Prostate gland (tissue), 2 donors: Measurements from ENCODE around the gene GPR75. TPM values are rescaled to one million over a fixed set of nuclear protein-coding genes. Genes with fewer than 3 reads are reported as not detected.

ENCODE experiments used
- DNase-seq: peaks from one replicate; pipeline ENCODE4 v3.0.0-alpha.2; 2019; ENCODE audit warnings: low spot score
- H3K27ac ChIP-seq, 2 donors: fragments of 200-600 bp; sonication (generic); 2 replicates each; pipeline ENCODE4 v1.5.1; 2017 to 2019
- H3K27me3 ChIP-seq: fragments of 200-600 bp; sonication (generic); replicated peaks from 2 replicates; pipeline ENCODE4 v1.5.1; 2019; ENCODE audit not compliant: insufficient read depth
- H3K36me3 ChIP-seq, 2 donors: fragments of 200-600 bp; sonication (generic); 1 replicate in 1 of 2; 2 replicates in 1 of 2; pipeline versions ENCODE4 v1.5.1 to v1.8.1; 2017 to 2019
- H3K4me1 ChIP-seq: fragments of 200-600 bp; sonication (generic); replicated peaks from 2 replicates; pipeline ENCODE4 v1.5.1; 2019
- H3K4me3 ChIP-seq, 2 donors: fragments of 200-600 bp; sonication (generic); 2 replicates each; pipeline ENCODE4 v1.5.1; 2017 to 2019
- H3K9me3 ChIP-seq: fragments of 200-600 bp; sonication (generic); 2 replicates; pipeline ENCODE4 v1.5.1; 2017
- CTCF ChIP-seq, 4 experiments: fragments of 200-600 bp in 2 of 4; fragments of 450-650 bp in 2 of 4; sonication (generic) in 2 of 4; IDR thresholded peaks; 1 replicate in 3 of 4; 2 replicates in 1 of 4; pipeline ENCODE4 v1.5.1; 2016 to 2019; ENCODE audit warnings: antibody characterized with exemption in 4 of 4, mild to moderate bottlenecking in 2 of 4, moderate library complexity in 2 of 4
- POLR2A ChIP-seq: fragments of 450-650 bp; IDR thresholded peaks from one replicate; pipeline ENCODE4 v1.6.1; 2016; ENCODE audit warnings: antibody characterized with exemption, mild to moderate bottlenecking
- POLR2AphosphoS5 ChIP-seq: sonication (generic); formaldehyde crosslinking; IDR thresholded peaks from one replicate; pipeline ENCODE4 v1.6.1; 2017; ENCODE audit warnings: antibody characterized with exemption
- WGBS: methylation state at CpG from one replicate; pipeline ENCODE4 v1.1.5; 2018; 5-methylcytosine and 5-hydroxymethylcytosine counted together
- intact Hi-C: fragments of 100-400 bp; cut with DNase I; formaldehyde crosslinking; loops from one replicate; pipeline ENCODE4 v1.14.2; 2022
- total RNA-seq, 2 donors: library from RNA; depleted of rRNA; stranded (reverse); fragments of >200 nt; gene quantifications; one replicate each; pipeline ENCODE4 v1.1.0, GENCODE V29; 2016

GPR75 gene
- total RNA-seq, 2 donors from 2014 or later, result 6.1 to 8.3 TPM

GRCh38 chr2:53867773-53868172 lies 8.0 kb upstream of the GPR75 start:
- no peak for TF ChIP-seq POLR2A
- no peak for TF ChIP-seq POLR2AphosphoS5
- no peak for TF ChIP-seq CTCF (IDR thresholded peaks at IDR 0.05)
- Histone ChIP-seq H3K36me3 (no peaks in the 10 kb centered on the region), H3K27ac (no peak overlapping the region), H3K4me1 (no peaks in the 10 kb centered on the region), H3K4me3 (no peak overlapping the region), H3K9me3 (no peaks in the 10 kb centered on the region), H3K27me3 (no peaks in the 10 kb centered on the region)
- intact Hi-C loops, result no loop called here
- no peak for DNase-seq
- WGBS, result 94% methylated on average over 2 of the region's 2 CpGs

DNA sequence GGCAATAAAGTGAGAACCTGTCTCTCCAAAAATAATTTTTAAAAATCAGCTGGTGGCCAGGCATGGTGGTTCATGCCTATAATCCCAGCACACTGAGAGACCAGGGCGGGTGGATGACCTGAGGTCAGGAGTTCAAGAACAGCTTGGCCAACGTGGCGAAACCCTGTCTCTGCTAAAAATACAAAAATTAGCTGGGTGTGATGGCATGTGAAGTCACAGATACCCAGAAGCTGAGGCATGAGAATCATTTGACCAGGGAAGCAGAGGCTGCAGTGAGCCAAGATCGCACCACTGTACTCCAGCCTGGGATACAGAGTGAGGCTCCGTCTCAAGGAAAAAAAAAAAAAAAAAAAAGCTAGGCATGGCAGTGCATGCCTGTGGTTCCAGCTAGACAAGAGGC lies 7.4 kb upstream of the GPR75 start:
- WGBS, result 97% methylated on average over 5 of the region's 5 CpGs
- DNase-seq, result no peak
- no peaks in the 10 kb centered on the region for H3K36me3 ChIP-seq
- H3K27ac ChIP-seq, result no peak overlapping the region
- TF ChIP-seq POLR2AphosphoS5, result no peak
- no peak for TF ChIP-seq CTCF (IDR thresholded peaks at IDR 0.05)
- TF ChIP-seq POLR2A, result no peak
- no peak overlapping the region for H3K4me3 ChIP-seq
- H3K27me3 ChIP-seq, result no peaks in the 10 kb centered on the region
- no peaks in the 10 kb centered on the region for H3K9me3 ChIP-seq
- intact Hi-C loops, result no loop called here
- no peaks in the 10 kb centered on the region for H3K4me1 ChIP-seq

- Histone ChIP-seq H3K4me1 (no peaks in the 10 kb centered on the region), H3K4me3 (no peak overlapping the region), H3K27me3 (no peaks in the 10 kb centered on the region), H3K9me3 (no peaks in the 10 kb centered on the region), H3K36me3 (no peaks in the 10 kb centered on the region), H3K27ac (no peak overlapping the region)
- intact Hi-C loops, result no loop called here
- no peak for TF ChIP-seq POLR2AphosphoS5
- no peak for TF ChIP-seq CTCF (IDR thresholded peaks at IDR 0.05)
- TF ChIP-seq POLR2A, result no peak
- DNase-seq, result no peak
- WGBS, result 89% methylated on average over 5 of the region's 5 CpGs
Observed at GRCh38 chr2:53865962-53866361, 6.2 kb upstream of the GPR75 start.

DNA sequence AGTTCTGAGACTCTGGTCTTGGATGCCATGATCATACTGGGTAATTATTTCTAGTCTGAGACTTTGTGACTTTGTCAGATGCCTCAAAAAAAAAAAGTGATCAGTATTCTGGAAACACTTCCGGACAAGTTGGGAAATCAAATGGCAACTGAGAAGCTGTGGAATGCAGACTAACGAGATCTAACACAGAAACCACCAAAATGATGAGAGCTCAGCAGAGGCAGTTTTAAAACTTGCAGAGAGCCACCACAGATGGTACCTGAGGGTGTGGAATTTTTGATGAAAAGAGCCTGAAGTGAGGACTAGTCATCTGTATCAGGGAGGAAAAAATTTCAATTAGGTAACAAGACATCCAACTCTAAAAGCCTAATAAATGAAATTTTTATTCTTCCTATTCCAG lies 5.5 kb upstream of the GPR75 start:
- peak; percentile 7 for DNase-seq
- H3K27me3 ChIP-seq, result no peaks in the 10 kb centered on the region
- TF ChIP-seq POLR2A, result no peak
- TF ChIP-seq POLR2AphosphoS5, result peak; percentile 15
- TF ChIP-seq CTCF (IDR thresholded peaks at IDR 0.05), result no peak
- 66% methylated on average over 2 of the region's 2 CpGs for WGBS
- no peaks in the 10 kb centered on the region for H3K36me3 ChIP-seq
- no peaks in the 10 kb centered on the region for H3K9me3 ChIP-seq
- intact Hi-C loops, result no loop called here
- H3K27ac ChIP-seq, result no peak overlapping the region
- H3K4me3 ChIP-seq, result no peak overlapping the region
- no peaks in the 10 kb centered on the region for H3K4me1 ChIP-seq

DNA sequence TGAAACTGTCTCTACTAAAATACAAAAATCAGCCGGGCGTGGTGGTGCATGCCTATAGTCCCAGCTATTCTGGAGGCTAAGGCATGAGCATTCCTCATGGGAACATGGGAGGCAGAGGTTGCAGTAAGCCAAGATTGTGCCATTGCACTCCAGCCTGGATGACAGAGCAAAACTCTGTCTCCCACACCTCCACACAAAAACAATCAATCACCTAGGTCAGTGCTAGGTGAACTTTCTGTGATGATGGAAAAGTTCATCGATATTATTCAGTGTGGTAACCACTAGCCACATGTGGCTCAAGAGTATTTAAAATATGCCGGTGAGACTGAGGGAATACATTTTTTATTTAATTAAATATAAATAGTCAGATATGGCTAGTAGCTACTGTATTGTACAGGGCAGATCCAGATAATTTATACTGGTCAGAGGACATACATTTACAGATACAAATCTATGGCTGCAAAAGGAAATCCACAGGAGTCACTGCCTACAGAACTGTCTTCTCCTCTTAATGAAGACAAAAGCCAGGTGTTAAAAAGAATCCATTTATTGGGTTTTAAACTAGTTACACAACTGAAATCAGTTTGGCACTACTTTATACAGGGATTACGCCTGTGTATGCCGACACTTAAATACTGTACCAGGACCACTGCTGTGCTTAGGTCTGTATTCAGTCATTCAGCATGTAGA lies 3.9 kb upstream of the GPR75 start:
- Histone ChIP-seq H3K27me3 (no peaks in the 10 kb centered on the region), H3K9me3 (no peaks in the 10 kb centered on the region), H3K4me1 (no peaks in the 10 kb centered on the region), H3K4me3 (no peak overlapping the region), H3K36me3 (no peaks in the 10 kb centered on the region), H3K27ac (no peak overlapping the region)
- no peak for TF ChIP-seq POLR2A
- no peak for TF ChIP-seq POLR2AphosphoS5
- no peak for TF ChIP-seq CTCF (IDR thresholded peaks at IDR 0.05)
- 94% methylated on average over 6 of the region's 6 CpGs for WGBS
- intact Hi-C loops, result no loop called here
- DNase-seq, result no peak
